IPS DF 6.9 (cell line): ENCODE results near the gene SOWAHA.

Experiments used
- DNase-seq: peaks from one replicate; pipeline ENCODE4 v3.0.0-alpha.2; 2013; ENCODE audit warnings: low read depth, low spot score
- H3K27ac ChIP-seq: one replicate; pipeline ENCODE4 v1.5.1; 2013; ENCODE audit warnings: low read length, control low read depth
- H3K27me3 ChIP-seq: 2 replicates; pipeline ENCODE4 v1.6.1; 2013; ENCODE audit warnings: mild to moderate bottlenecking, low read length; ENCODE audit not compliant: control insufficient read depth, insufficient read depth
- H3K36me3 ChIP-seq: 2 replicates; pipeline ENCODE4 v1.6.1; 2013; ENCODE audit warnings: low read length; ENCODE audit not compliant: control insufficient read depth, insufficient read depth
- H3K4me1 ChIP-seq: 2 replicates; pipeline ENCODE4 v1.6.1; 2013; ENCODE audit warnings: low read length; ENCODE audit not compliant: control insufficient read depth, insufficient read depth
- H3K4me3 ChIP-seq: 2 replicates; pipeline ENCODE4 v1.5.1; 2013; ENCODE audit warnings: mild to moderate bottlenecking, low read length
- H3K9me3 ChIP-seq: 2 replicates; pipeline ENCODE4 v1.6.1; 2013; ENCODE audit warnings: low read length, inconsistent platforms; ENCODE audit not compliant: control insufficient read depth, insufficient read depth
- WGBS: extraction: QIAGEN DNeasy Blood & Tissue Kit; methylation state at CpG from one replicate; pipeline ENCODE4 v1.1.7; 2013; ENCODE audit warnings: mixed read lengths, missing lambda C conversion rate; ENCODE audit not compliant: insufficient read length, insufficient coverage; 5-methylcytosine and 5-hydroxymethylcytosine counted together

SOWAHA gene

DNA sequence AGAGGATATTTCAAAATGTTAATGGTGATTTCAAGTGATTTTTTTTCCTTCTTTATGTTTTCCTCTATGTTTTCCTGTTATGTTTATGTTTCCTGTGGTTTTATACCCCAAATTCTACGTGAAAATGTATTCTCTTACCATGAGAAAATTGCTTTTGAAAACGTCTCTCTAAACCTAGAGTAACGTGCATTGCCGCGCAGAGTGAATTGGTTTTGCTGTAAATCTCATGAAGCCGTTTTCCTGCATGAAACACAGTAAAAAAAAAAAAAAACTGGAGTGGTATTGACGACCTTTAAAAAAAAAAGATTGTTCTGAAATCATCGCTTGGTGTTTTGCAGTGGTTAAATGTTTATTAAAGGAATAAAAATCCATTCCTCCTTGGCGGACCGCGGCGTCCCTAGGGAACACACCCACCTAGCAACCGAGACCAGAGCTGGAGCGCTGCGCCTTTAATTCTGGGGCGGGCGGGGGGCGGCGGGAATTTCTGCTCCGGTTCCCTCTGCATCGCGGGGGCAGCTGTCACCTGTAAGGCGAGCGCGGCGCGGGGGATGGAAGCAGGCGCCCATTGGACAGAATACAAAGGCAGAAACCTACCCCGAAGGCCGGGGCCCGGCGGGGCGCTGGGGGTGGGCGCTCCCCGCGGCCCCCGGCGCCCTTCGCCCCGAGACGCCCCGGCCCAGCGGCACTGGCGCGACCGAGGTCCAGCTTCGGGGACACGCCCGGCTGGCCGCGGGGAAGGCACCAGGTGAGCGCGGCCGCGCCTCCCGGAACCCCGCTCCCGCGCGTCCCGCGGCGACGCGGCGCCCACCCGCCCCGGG, at the start of gene SOWAHA:
Gene SOWAHA, plus strand, starts transcription at position 522 of the 818 bp plus-strand sequence. CDS start 320 bp downstream, outside the sequence.
- H3K36me3 ChIP-seq = no peaks in the 10 kb centered on the region
- H3K9me3 ChIP-seq = no peaks in the 10 kb centered on the region
- peak within 1 kb of the TSS; percentile 3 for H3K4me3 ChIP-seq
- peaks cover 36% of the 10 kb centered on the region for H3K27me3 ChIP-seq
- no peak within 1 kb of the TSS for H3K27ac ChIP-seq
- H3K4me1 ChIP-seq = peaks cover 4% of the 10 kb centered on the region; the same call in 1 of the 2 replicates
- no CpG with 5 or more reads among the region's 68 CpGs for WGBS
- DNase-seq = no peak

DNA sequence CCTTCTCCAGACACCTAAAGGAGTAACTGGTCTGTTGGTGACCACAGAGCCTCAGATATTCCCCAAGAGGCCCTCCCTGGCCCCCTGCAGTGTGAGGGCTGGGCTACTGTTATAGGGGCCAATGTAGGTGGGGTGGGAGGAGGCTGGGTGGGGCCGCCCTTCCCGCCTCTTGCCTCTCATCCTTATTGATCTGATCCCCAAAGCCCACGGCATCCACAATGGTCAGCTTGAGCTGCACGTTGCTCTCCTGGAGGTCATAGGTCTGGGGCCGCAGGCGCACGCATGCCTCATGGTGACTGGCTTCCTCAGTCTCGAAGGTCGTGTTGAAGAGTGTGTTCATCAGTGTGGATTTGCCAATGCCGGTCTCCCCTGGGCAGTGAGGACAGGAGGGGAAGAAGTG, 49.1 kb upstream of the SOWAHA start:
- no peaks in the 10 kb centered on the region for H3K36me3 ChIP-seq
- no CpG with 5 or more reads among the region's 10 CpGs for WGBS

DNA sequence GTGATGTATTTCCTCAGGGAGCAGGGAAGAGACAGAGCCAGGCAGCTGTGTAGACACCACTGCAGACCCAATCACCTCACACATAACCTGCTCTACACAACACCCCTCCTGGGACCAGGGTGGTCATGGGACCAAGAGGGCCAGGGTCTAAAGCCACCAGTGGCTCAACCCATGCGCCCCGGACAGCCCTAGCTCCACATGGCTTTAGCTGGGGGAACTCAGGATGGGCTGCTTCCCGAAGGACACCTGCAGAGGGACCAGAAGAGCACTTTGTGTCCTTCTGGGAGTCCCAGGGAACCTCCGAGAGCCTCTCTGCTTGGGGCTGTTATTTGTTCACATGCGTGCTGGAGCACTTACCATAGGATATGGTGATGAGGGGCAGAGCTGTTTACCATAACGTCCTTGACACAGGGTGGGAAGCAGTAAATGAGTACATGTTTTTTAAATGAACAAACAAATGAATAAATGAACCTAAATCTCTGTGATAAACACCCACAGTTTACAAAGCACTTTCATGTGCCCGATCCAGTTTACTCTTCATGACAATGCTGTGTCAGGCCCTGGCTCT, 48.3 kb upstream of the SOWAHA start:
- Histone ChIP-seq H3K36me3 (no peaks in the 10 kb centered on the region), H3K4me1 (no peaks in the 10 kb centered on the region), H3K27me3 (no peaks in the 10 kb centered on the region), H3K4me3 (no peak overlapping the region), H3K9me3 (no peaks in the 10 kb centered on the region), H3K27ac (no peak overlapping the region)
- no CpG with 5 or more reads among the region's 7 CpGs for WGBS
- DNase-seq = no peak

More for the DNA sequence above, 49.1 kb upstream of the SOWAHA start:
- Histone ChIP-seq H3K9me3 (no peaks in the 10 kb centered on the region), H3K4me3 (no peak overlapping the region), H3K4me1 (no peaks in the 10 kb centered on the region), H3K27ac (no peak overlapping the region), H3K27me3 (no peaks in the 10 kb centered on the region)
- no peak for DNase-seq

DNA sequence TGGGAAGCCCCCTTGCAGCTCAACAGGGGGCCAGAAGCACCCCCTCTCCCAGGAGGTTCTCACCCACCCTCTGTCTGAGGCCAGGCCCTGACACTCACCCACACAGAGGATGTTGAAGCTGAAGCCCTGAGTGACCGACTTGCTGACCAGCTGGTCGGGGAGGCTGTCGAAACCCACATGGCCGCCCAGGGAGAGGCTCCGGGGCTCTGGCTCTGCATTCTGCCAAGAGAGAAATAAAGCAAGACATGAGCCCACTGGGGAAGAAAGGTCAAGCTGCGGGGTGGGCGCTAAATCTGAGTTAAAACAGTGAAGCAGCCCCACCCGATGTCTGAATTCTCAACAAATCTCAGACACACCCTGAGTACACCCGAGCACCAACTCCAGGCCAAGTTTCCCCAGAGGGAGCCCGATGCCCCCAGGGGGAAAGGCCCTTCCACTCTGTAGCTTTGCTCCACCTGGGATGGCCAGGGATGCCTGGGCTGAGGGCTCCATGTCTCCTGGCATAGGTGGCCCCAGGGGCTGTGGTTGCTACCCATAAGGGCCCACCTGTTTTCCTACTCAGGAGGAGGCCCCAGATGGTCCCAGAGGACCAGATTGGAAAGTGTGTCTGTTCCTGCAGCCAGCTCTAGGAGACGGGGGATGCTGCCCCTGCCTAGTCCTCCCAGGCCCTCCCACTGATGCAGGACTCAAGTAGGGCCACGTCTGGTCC, 47.6 kb upstream of the SOWAHA start:
- H3K27ac ChIP-seq = no peak overlapping the region
- no CpG with 5 or more reads among the region's 12 CpGs for WGBS
- H3K27me3 ChIP-seq = no peaks in the 10 kb centered on the region
- H3K36me3 ChIP-seq = no peaks in the 10 kb centered on the region
- no peak for DNase-seq
- no peak overlapping the region for H3K4me3 ChIP-seq
- no peaks in the 10 kb centered on the region for H3K4me1 ChIP-seq
- no peaks in the 10 kb centered on the region for H3K9me3 ChIP-seq

- no peaks in the 10 kb centered on the region for H3K27me3 ChIP-seq
- no peak for DNase-seq
- peaks cover under 1% of the 10 kb centered on the region; the same call in 1 of the 2 replicates for H3K4me1 ChIP-seq
- no peak overlapping the region for H3K4me3 ChIP-seq
- H3K27ac ChIP-seq = no peak overlapping the region
- H3K9me3 ChIP-seq = no peaks in the 10 kb centered on the region
- no peaks in the 10 kb centered on the region for H3K36me3 ChIP-seq
- no CpG with 5 or more reads among the region's 14 CpGs for WGBS
Observed at GRCh38 chr5:132766020-132766805, 46.9 kb upstream of the SOWAHA start.

DNA sequence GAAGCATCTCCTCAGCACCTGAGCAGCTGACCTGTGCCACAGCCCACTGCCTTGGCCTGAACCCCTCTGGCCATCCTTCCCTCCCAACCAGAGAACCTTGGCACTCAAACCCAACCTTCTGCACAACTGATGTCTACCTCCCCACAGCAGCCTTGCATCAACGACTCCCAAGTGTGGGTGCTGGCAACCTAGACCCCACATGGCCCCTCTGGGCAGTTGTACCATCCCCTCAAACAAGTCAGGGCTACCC, 46.4 kb upstream of the SOWAHA start:
- H3K4me3 ChIP-seq = no peak overlapping the region

DNA sequence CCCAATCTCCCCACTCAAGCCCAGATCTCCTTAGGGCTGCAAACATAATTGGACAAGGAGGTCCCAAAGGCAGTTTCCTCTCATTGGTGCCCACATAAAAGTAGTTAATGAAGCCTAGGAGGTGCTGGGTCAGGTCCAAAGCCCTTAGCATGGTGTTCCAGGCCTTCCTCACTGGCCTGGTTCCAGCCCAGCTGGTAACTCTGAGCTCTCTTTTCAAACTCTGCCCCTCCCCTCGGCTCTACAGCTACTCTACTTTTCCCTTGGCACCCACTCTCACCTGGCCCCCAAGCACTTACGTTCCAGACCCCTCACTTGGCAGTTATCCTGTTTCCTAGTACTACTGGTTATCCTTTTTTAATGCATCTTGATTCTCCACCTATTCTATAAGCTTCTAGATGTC, 46.0 kb upstream of the SOWAHA start:
- no peak for DNase-seq
- no CpG with 5 or more reads among the region's 2 CpGs for WGBS
- no peaks in the 10 kb centered on the region for H3K9me3 ChIP-seq
- no peaks in the 10 kb centered on the region for H3K36me3 ChIP-seq
- H3K4me1 ChIP-seq = peaks cover 2% of the 10 kb centered on the region; the same call in 1 of the 2 replicates
- H3K27ac ChIP-seq = no peak overlapping the region
- no peak overlapping the region for H3K4me3 ChIP-seq
- no peaks in the 10 kb centered on the region for H3K27me3 ChIP-seq

More for the DNA sequence above, 46.4 kb upstream of the SOWAHA start:
- H3K27ac ChIP-seq = no peak overlapping the region
- H3K4me1 ChIP-seq = peaks cover 2% of the 10 kb centered on the region; the same call in 1 of the 2 replicates
- WGBS = no CpG with 5 or more reads among the region's 1 CpG
- no peak for DNase-seq
- H3K9me3 ChIP-seq = no peaks in the 10 kb centered on the region
- no peaks in the 10 kb centered on the region for H3K27me3 ChIP-seq
- no peaks in the 10 kb centered on the region for H3K36me3 ChIP-seq

- H3K4me3 ChIP-seq = no peak overlapping the region
- DNase-seq = no peak
- H3K4me1 ChIP-seq = peaks cover 2% of the 10 kb centered on the region; the same call in 1 of the 2 replicates
- WGBS = no CpG with 5 or more reads among the region's 3 CpGs
- no peaks in the 10 kb centered on the region for H3K9me3 ChIP-seq
- H3K27ac ChIP-seq = no peak overlapping the region
- no peaks in the 10 kb centered on the region for H3K27me3 ChIP-seq
- no peaks in the 10 kb centered on the region for H3K36me3 ChIP-seq
Observed at GRCh38 chr5:132768485-132768868, 44.6 kb upstream of the SOWAHA start.

DNA sequence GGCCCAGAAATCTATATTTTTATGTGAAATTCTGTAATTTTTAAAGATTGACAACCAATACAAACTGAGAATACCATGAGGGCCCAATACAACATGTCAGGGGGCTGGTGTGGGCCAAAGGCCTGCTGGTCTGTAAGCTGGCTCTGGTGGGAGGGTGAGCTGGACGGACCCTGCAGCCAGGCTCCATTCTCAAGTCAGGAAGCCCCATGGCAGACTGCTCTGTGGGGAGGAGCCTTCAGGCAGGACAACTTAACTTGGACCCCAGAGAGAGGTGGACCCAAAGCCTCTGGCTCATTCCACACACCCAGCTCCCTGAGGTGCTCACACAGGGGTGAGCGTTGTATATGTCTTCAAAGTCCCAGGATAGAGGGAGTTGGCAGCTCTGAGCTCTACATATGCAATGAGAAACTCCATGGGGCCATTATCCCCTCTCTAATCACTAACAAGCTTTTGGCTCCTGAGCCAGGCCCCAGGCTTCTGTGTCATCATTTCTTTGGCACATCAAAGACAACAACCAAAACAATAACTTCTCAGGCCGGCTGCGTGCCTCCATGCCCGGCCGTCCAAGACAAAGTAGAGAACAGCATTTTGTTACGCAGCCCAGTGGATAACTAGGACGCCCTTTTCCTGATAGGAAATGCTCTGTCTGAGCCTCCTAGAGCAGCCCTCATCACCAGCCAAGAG, 42.5 kb upstream of the SOWAHA start:
- no peak overlapping the region for H3K27ac ChIP-seq
- peaks cover 2% of the 10 kb centered on the region; the same call in 1 of the 2 replicates for H3K4me1 ChIP-seq
- H3K4me3 ChIP-seq = no peak overlapping the region
- WGBS = no CpG with 5 or more reads among the region's 8 CpGs
- H3K9me3 ChIP-seq = no peaks in the 10 kb centered on the region
- no peaks in the 10 kb centered on the region for H3K36me3 ChIP-seq
- H3K27me3 ChIP-seq = no peaks in the 10 kb centered on the region
- DNase-seq = no peak
